ENCODE measurements around the gene CST5. TPM values are rescaled to one million over a fixed set of nuclear protein-coding genes. Genes with fewer than 3 reads are reported as not detected.

Gene CST5
- total RNA-seq, 1 experiment from 2014 or later = not detected

DNA sequence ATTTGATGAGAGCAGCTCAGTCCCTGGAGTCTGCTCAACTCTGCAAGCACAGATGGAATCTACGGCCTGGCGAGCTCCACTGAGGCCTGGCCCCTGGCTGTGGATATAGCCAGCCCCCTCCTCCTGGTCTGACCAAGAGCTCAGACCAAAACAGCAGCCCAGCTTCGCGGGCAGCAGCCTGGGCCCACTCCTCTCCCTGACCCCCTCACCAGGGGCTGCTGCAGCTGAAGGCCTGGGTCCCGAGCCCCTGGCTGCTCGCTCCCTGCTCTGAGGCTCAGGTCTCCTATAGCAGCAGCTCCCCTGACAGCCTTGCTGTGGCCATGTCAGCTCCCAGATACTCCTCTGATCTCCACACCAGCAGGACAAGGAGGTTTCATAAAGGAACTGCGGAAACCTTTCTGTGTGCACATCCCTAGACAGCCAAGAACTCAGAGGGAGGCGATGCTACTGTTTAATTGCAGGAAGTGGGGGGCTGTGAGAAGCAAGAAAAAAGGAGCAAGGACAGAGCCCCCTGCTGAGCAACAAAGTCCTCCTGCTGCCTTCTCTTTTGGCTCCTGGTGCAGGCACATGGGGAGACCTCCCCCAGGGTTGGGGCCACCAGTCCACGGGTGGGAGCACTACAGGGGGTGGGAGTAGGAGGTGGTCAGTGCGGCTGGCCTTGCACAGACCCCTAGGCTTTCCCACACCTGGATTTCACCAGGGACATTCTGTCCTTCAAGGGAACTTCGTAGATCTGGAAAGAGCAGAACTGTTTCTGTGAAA, 38.7 kb upstream of the CST5 start:
- ATAC-seq (no peak), DNase-seq (ENCODE audit: low read depth, low spot score) (no peak)
- H3K27ac ChIP-seq (ENCODE audit: low read depth, low read length) = no peak overlapping the region
- no peaks in the 10 kb centered on the region for H3K36me3 ChIP-seq (ENCODE audit: control insufficient read depth in 1 of 2, insufficient read depth in 2 of 2, low read length in 2 of 2)
- H3K27me3 ChIP-seq (ENCODE audit: insufficient read depth, low read length) = 0 out of 2 replicates have a peak, but pooled peaks cover 11% of the 10 kb centered on the region
- no TSS peak for BruUV-seq (replicated peaks)
- H3K4me1 ChIP-seq (ENCODE audit: control insufficient read depth in 1 of 2, insufficient read depth in 2 of 2, low read length in 2 of 2) = no peaks in the 10 kb centered on the region; a peak in 1 of 4 replicates
- POLR2A ChIA-PET = no interaction called here
- CTCF ChIA-PET = no interaction called here
- no peaks in the 10 kb centered on the region for H3K9me3 ChIP-seq (ENCODE audit: control insufficient read depth in 1 of 2, insufficient read depth in 1 of 2, low read depth in 1 of 2, low read length in 2 of 2)
- no peak overlapping the region for H3K9ac ChIP-seq (ENCODE audit: low read length)
- no peaks in the 10 kb centered on the region for H3K79me2 ChIP-seq (ENCODE audit: insufficient read depth, low read length)
- H3K4me3 ChIP-seq (replicated peaks in 1 of 2; ENCODE audit: low read depth in 1 of 2, low read length in 2 of 2) = no peak overlapping the region
- RAD21 ChIA-PET (ENCODE audit: low non-redundant PET in 1 of 2, low total read pairs in 2 of 2, uncharacterized antibody in 2 of 2, unreplicated experiment in 2 of 2) = no interaction called here
- H3K4me2 ChIP-seq (ENCODE audit: low read length) = no peak overlapping the region
- no peaks in the 10 kb centered on the region for H4K20me1 ChIP-seq (ENCODE audit: insufficient read depth)
- TF ChIP-seq EZH2phosphoT487 (IDR thresholded peaks at IDR 0.05; ENCODE audit: borderline replicate concordance) (no peak), YY1 (IDR thresholded peaks at IDR 0.05; ENCODE audit: extremely low read depth, insufficient replicate concordance, low read depth, low read length) (no peak), TCF7L2 (IDR thresholded peaks at IDR 0.05; ENCODE audit: borderline replicate concordance, extremely low read depth, insufficient read depth, insufficient read length) (no peak), FOSL1 (IDR thresholded peaks at IDR 0.05; ENCODE audit: low read depth) (no peak), JUND (IDR thresholded peaks at IDR 0.05) (no peak), ELF1 (IDR thresholded peaks at IDR 0.05; ENCODE audit: borderline replicate concordance, low read depth) (no peak), ZNF274 (IDR thresholded peaks at IDR 0.05; ENCODE audit: low read depth, low read length) (no peak), POLR2A (IDR thresholded peaks at IDR 0.05; ENCODE audit: borderline replicate concordance, extremely low read depth, insufficient read depth, insufficient read length) (no peak), SP1 (IDR thresholded peaks at IDR 0.05; ENCODE audit: low read depth) (no peak), POLR2AphosphoS5 (IDR thresholded peaks at IDR 0.05; ENCODE audit: low read depth, low read length) (no peak), EGR1 (IDR thresholded peaks at IDR 0.05; ENCODE audit: low read depth) (no peak), SRF (IDR thresholded peaks at IDR 0.05; ENCODE audit: low read depth) (no peak), SIN3A (IDR thresholded peaks at IDR 0.05; ENCODE audit: low read depth) (no peak), ZFX (IDR thresholded peaks at IDR 0.05) (no peak), EZH2 (IDR thresholded peaks at IDR 0.05) (no peak)
- TF ChIP-seq, protein P1, sequence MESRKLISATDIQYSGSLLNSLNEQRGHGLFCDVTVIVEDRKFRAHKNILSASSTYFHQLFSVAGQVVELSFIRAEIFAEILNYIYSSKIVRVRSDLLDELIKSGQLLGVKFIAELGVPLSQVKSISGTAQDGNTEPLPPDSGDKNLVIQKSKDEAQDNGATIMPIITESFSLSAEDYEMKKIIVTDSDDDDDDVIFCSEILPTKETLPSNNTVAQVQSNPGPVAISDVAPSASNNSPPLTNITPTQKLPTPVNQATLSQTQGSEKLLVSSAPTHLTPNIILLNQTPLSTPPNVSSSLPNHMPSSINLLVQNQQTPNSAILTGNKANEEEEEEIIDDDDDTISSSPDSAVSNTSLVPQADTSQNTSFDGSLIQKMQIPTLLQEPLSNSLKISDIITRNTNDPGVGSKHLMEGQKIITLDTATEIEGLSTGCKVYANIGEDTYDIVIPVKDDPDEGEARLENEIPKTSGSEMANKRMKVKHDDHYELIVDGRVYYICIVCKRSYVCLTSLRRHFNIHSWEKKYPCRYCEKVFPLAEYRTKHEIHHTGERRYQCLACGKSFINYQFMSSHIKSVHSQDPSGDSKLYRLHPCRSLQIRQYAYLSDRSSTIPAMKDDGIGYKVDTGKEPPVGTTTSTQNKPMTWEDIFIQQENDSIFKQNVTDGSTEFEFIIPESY (IDR thresholded peaks at IDR 0.05; ENCODE audit: extremely low read depth, insufficient replicate concordance, low read length) = no peak
- TF ChIP-seq, protein P2, sequence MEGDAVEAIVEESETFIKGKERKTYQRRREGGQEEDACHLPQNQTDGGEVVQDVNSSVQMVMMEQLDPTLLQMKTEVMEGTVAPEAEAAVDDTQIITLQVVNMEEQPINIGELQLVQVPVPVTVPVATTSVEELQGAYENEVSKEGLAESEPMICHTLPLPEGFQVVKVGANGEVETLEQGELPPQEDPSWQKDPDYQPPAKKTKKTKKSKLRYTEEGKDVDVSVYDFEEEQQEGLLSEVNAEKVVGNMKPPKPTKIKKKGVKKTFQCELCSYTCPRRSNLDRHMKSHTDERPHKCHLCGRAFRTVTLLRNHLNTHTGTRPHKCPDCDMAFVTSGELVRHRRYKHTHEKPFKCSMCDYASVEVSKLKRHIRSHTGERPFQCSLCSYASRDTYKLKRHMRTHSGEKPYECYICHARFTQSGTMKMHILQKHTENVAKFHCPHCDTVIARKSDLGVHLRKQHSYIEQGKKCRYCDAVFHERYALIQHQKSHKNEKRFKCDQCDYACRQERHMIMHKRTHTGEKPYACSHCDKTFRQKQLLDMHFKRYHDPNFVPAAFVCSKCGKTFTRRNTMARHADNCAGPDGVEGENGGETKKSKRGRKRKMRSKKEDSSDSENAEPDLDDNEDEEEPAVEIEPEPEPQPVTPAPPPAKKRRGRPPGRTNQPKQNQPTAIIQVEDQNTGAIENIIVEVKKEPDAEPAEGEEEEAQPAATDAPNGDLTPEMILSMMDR (IDR thresholded peaks at IDR 0.05 in 2 of 3, conservative IDR thresholded peaks at IDR 0.05 in 1 of 3; ENCODE audit: borderline replicate concordance in 1 of 3, insufficient read depth in 1 of 3, low read depth in 2 of 3, low read length in 2 of 3) = no peak
- TF ChIP-seq, protein P3, sequence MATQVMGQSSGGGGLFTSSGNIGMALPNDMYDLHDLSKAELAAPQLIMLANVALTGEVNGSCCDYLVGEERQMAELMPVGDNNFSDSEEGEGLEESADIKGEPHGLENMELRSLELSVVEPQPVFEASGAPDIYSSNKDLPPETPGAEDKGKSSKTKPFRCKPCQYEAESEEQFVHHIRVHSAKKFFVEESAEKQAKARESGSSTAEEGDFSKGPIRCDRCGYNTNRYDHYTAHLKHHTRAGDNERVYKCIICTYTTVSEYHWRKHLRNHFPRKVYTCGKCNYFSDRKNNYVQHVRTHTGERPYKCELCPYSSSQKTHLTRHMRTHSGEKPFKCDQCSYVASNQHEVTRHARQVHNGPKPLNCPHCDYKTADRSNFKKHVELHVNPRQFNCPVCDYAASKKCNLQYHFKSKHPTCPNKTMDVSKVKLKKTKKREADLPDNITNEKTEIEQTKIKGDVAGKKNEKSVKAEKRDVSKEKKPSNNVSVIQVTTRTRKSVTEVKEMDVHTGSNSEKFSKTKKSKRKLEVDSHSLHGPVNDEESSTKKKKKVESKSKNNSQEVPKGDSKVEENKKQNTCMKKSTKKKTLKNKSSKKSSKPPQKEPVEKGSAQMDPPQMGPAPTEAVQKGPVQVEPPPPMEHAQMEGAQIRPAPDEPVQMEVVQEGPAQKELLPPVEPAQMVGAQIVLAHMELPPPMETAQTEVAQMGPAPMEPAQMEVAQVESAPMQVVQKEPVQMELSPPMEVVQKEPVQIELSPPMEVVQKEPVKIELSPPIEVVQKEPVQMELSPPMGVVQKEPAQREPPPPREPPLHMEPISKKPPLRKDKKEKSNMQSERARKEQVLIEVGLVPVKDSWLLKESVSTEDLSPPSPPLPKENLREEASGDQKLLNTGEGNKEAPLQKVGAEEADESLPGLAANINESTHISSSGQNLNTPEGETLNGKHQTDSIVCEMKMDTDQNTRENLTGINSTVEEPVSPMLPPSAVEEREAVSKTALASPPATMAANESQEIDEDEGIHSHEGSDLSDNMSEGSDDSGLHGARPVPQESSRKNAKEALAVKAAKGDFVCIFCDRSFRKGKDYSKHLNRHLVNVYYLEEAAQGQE (IDR thresholded peaks at IDR 0.05; ENCODE audit: low read depth) = no peak
- TF ChIP-seq, protein P4, sequence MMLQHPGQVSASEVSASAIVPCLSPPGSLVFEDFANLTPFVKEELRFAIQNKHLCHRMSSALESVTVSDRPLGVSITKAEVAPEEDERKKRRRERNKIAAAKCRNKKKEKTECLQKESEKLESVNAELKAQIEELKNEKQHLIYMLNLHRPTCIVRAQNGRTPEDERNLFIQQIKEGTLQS (IDR thresholded peaks at IDR 0.05) = no peak
- TF ChIP-seq, protein P5, sequence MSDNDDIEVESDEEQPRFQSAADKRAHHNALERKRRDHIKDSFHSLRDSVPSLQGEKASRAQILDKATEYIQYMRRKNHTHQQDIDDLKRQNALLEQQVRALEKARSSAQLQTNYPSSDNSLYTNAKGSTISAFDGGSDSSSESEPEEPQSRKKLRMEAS (IDR thresholded peaks at IDR 0.05) = no peak
- intact Hi-C loops (cut with micrococcal nuclease) = no loop called here
- no peaks in the 10 kb centered on the region for H3K9me2 ChIP-seq (ENCODE audit: insufficient read depth)
- no peak overlapping the region for H2AFZ ChIP-seq (ENCODE audit: low read depth, low read length, poor library complexity, severe bottlenecking)

All from HCT116 (cell line).